BE2C (cell line): Measurements from ENCODE around the gene THSD7A.
A peak's percentile ranks its signal among the peaks of the same experiment; 100 is the strongest.

Experiments
- DNase-seq: peaks from one replicate; pipeline ENCODE4 v3.0.0-alpha.2; 2020
- H3K27me3 ChIP-seq: fragments of 250-450 bp; sonication (Bioruptor Pico); 2 replicates; pipeline ENCODE4 v1.5.1; 2020; ENCODE audit warnings: mild to moderate bottlenecking
- H3K36me3 ChIP-seq: fragments of 250-450 bp; sonication (Bioruptor Pico); 2 replicates; pipeline ENCODE4 v1.5.1; 2020; ENCODE audit warnings: mild to moderate bottlenecking
- H3K4me1 ChIP-seq: fragments of 250-450 bp; sonication (Bioruptor Pico); 2 replicates; pipeline ENCODE4 v1.5.1; 2020
- H3K4me3 ChIP-seq: 2 replicates; pipeline ENCODE4 v1.5.1; 2011; ENCODE audit warnings: low read depth, low read length
- H3K9me3 ChIP-seq: fragments of 250-450 bp; sonication (Bioruptor Pico); 2 replicates; pipeline ENCODE4 v1.5.1; 2020
- CTCF ChIP-seq: IDR thresholded peaks from 2 replicates; pipeline ENCODE4 v1.5.1; 2012; ENCODE audit warnings: mild to moderate bottlenecking, low read depth, low read length

THSD7A gene

GRCh38 chr7:11804621-11805020, 27.4 kb downstream of the THSD7A start:
- Histone ChIP-seq H3K27me3 (no peaks in the 10 kb centered on the region), H3K4me1 (no peaks in the 10 kb centered on the region), H3K9me3 (no peaks in the 10 kb centered on the region), H3K36me3 (no peaks in the 10 kb centered on the region), H3K4me3 (no peak overlapping the region)
- TF ChIP-seq CTCF: no peak
- DNase-seq: no peak

GRCh38 chr7:11795231-11795630, 36.8 kb downstream of the THSD7A start:
- DNase-seq: no peak
- TF ChIP-seq CTCF: no peak

GRCh38 chr7:11792166-11792565, 39.8 kb downstream of the THSD7A start:
- DNase-seq: no peak
- TF ChIP-seq CTCF: no peak
- Histone ChIP-seq H3K36me3 (no peaks in the 10 kb centered on the region; the same call in 1 of the 2 replicates), H3K4me3 (peak overlapping the region; percentile 41), H3K9me3 (no peaks in the 10 kb centered on the region), H3K27me3 (no peaks in the 10 kb centered on the region), H3K4me1 (peaks cover 29% of the 10 kb centered on the region)

More at GRCh38 chr7:11795231-11795630, 36.8 kb downstream of the THSD7A start:
- no peak overlapping the region for H3K4me3 ChIP-seq
- H3K36me3 ChIP-seq: no peaks in the 10 kb centered on the region
- peaks cover 29% of the 10 kb centered on the region for H3K4me1 ChIP-seq
- H3K27me3 ChIP-seq: no peaks in the 10 kb centered on the region
- H3K9me3 ChIP-seq: no peaks in the 10 kb centered on the region

- no peak overlapping the region for H3K4me3 ChIP-seq
- H3K27me3 ChIP-seq: no peaks in the 10 kb centered on the region
- TF ChIP-seq CTCF: no peak
- H3K9me3 ChIP-seq: no peaks in the 10 kb centered on the region
- no peak for DNase-seq
- no peaks in the 10 kb centered on the region; the same call in 1 of the 2 replicates for H3K36me3 ChIP-seq
- H3K4me1 ChIP-seq: peaks cover 16% of the 10 kb centered on the region
Observed at GRCh38 chr7:11788568-11788967, 43.4 kb downstream of the THSD7A start.

DNA sequence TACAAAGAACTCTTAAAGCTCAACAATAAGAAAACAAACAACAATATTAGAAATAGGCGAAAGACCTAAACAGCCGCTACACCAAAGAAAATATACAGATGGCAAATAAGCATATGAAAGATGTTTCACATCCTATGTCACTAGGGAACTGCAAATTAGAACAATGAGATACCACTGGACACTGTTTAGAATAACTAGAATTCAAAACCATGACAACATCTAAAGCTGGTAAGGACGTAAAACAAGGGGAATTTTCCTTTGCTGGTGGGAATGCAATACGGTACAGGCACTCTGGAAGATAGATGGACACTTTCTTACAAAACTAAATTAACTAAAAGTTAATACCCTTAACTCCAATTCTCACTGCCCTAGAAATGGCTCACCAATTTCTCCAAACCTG, 44.5 kb downstream of the THSD7A start:
- Histone ChIP-seq H3K4me3 (no peak overlapping the region), H3K27me3 (no peaks in the 10 kb centered on the region), H3K9me3 (no peaks in the 10 kb centered on the region), H3K4me1 (peaks cover 20% of the 10 kb centered on the region), H3K36me3 (no peaks in the 10 kb centered on the region; the same call in 1 of the 2 replicates)
- no peak for DNase-seq
- no peak for TF ChIP-seq CTCF

DNA sequence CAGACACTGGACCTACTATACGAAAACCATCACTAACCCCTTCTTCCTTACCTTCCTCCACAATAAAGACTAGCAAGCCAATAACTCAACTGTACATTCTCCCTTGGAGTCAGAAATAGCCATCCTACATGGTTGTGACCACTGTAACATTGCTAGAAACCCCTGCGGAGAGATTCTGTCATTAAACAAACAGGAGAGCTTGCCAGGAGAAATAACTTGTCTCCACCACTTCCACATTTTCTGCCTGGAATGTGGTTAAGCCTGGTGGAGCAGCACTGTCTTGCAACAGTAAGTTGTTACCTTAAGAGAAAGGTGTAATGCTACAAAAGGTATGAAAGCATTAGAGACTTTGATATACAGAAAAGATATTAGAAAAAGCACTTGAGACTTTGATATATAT, 45.8 kb downstream of the THSD7A start:
- no peak for DNase-seq
- no peak overlapping the region for H3K4me3 ChIP-seq
- no peak for TF ChIP-seq CTCF

More for the DNA sequence above, 45.8 kb downstream of the THSD7A start:
- H3K36me3 ChIP-seq: no peaks in the 10 kb centered on the region; the same call in 1 of the 2 replicates
- peaks cover 13% of the 10 kb centered on the region for H3K4me1 ChIP-seq
- H3K9me3 ChIP-seq: no peaks in the 10 kb centered on the region
- H3K27me3 ChIP-seq: no peaks in the 10 kb centered on the region
